Naive thymus-derived CD4-positive, alpha-beta T cell (primary cell): ENCODE results near the gene ADD3. TPM values are rescaled to one million over a fixed set of nuclear protein-coding genes. Genes with fewer than 3 reads are reported as not detected.
A peak's percentile ranks its signal among the peaks of the same experiment; 100 is the strongest.

Experiments used
- ATAC-seq: fragments of 150-1000 bp; cut with Tn5 transposase; 2 replicates; pipeline ENCODE4 v1.10.0; 2021; ENCODE audit warnings: mild to moderate bottlenecking, moderate library complexity
- CTCF ChIA-PET: fragments of 350-600 bp; sonication (Branson Sonifier 250); formaldehyde crosslinking; loops from one replicate; lab custom pipeline; 2021; ENCODE audit warnings: antibody characterized with exemption; lab: Charles Lee
- POLR2A ChIA-PET: fragments of 350-600 bp; sonication (Branson Sonifier 250); formaldehyde crosslinking; loops from one replicate; lab custom pipeline; 2021; ENCODE audit warnings: antibody characterized with exemption, inconsistent platforms; lab: Charles Lee
- DNase-seq, 9 donors: peaks; one replicate each; pipeline versions ENCODE4 v3.0.0 to v3.0.0-alpha.2; 2020 to 2022; ENCODE audit warnings: mixed read lengths in 1 of 9
- H3K27ac ChIP-seq: one replicate; pipeline ENCODE4 v1.7.0; 2013; ENCODE audit warnings: mild to moderate bottlenecking, low read depth, low read length, moderate library complexity
- H3K27me3 ChIP-seq, 2 donors: one replicate each; pipeline ENCODE4 v1.7.0; 2013; ENCODE audit warnings: low read length in 2 of 2, mild to moderate bottlenecking in 2 of 2, moderate library complexity in 2 of 2; ENCODE audit not compliant: control insufficient read depth in 2 of 2, insufficient read depth in 2 of 2
- H3K36me3 ChIP-seq, 3 experiments: 1 replicate in 2 of 3; 2 replicates in 1 of 3; pipeline ENCODE4 v1.7.0; 2013; ENCODE audit warnings: low read length in 3 of 3, mild to moderate bottlenecking in 3 of 3, moderate library complexity in 1 of 3; ENCODE audit not compliant: insufficient read depth in 3 of 3, control insufficient read depth in 2 of 3
- H3K4me1 ChIP-seq, 2 donors: one replicate each; pipeline ENCODE4 v1.7.0; 2013; ENCODE audit warnings: low read length in 2 of 2, mild to moderate bottlenecking in 2 of 2, moderate library complexity in 1 of 2; ENCODE audit not compliant: control insufficient read depth in 2 of 2, insufficient read depth in 2 of 2
- H3K4me3 ChIP-seq: 2 replicates; pipeline ENCODE4 v1.7.0; 2013; ENCODE audit warnings: mild to moderate bottlenecking, low read length
- H3K9me3 ChIP-seq, 3 experiments: 1 replicate in 2 of 3; 2 replicates in 1 of 3; pipeline ENCODE4 v1.7.0; 2013; ENCODE audit warnings: low read length in 3 of 3; ENCODE audit not compliant: control insufficient read depth in 2 of 3
- H3K27ac Mint-ChIP-seq, 9 donors: one replicate each; pipeline ENCODE4 v1.8.0; 2020 to 2022; ENCODE audit warnings: mixed read lengths in 9 of 9, mild to moderate bottlenecking in 8 of 9, moderate library complexity in 5 of 9, inconsistent platforms in 2 of 9
- H3K27me3 Mint-ChIP-seq, 5 donors: one replicate each; pipeline ENCODE4 v1.8.0; 2021 to 2022; ENCODE audit warnings: mixed read lengths in 5 of 5, mild to moderate bottlenecking in 1 of 5
- H3K36me3 Mint-ChIP-seq, 5 donors: one replicate each; pipeline ENCODE4 v1.8.0; 2020 to 2022; ENCODE audit warnings: mixed read lengths in 5 of 5, mild to moderate bottlenecking in 3 of 5, inconsistent platforms in 1 of 5
- H3K4me1 Mint-ChIP-seq, 7 donors: one replicate each; pipeline ENCODE4 v1.8.0; 2020 to 2022; ENCODE audit warnings: mixed read lengths in 7 of 7, mild to moderate bottlenecking in 3 of 7, inconsistent platforms in 1 of 7
- H3K4me3 Mint-ChIP-seq, 10 donors: one replicate each; pipeline ENCODE4 v1.8.0; 2020 to 2022; ENCODE audit warnings: mild to moderate bottlenecking in 10 of 10, mixed read lengths in 10 of 10, moderate library complexity in 6 of 10, inconsistent platforms in 2 of 10
- H3K9me3 Mint-ChIP-seq, 11 donors: one replicate each; pipeline ENCODE4 v1.8.0; 2020 to 2022; ENCODE audit warnings: mixed read lengths in 11 of 11, mild to moderate bottlenecking in 4 of 11, inconsistent platforms in 1 of 11, moderate library complexity in 1 of 11
- intact Hi-C, 2 donors: fragments of 100-400 bp; cut with micrococcal nuclease; formaldehyde crosslinking; loops; one replicate each; pipeline ENCODE4 v1.15.1; 2023
- polyA plus RNA-seq, 2 donors: library from polyadenylated mRNA; unstranded; fragments of 300-500 nt; fragmentation: Illumina TruSeq; gene quantifications; one replicate each; pipeline ENCODE4 v1.2.3, GENCODE V29; 2021
- total RNA-seq, 6 experiments: library from RNA in 5 of 6; stranded (reverse) in 5 of 6; gene quantifications; 1 replicate in 5 of 6; 2 replicates in 1 of 6; pipeline ENCODE4 v1.2.3 and lab custom pipeline; 2021 to 2026

The ADD3 gene
- total and polyA plus RNA-seq, 7 experiments from 2014 or later = 281 to 535 (median 450) TPM

GRCh38 chr10:110017907-110018306 is 10.1 kb downstream of the ADD3 start:
- Histone ChIP-seq H3K27me3 (no peaks in the 10 kb centered on the region), H3K27ac (no peak overlapping the region), H3K4me3 (no peak overlapping the region), H3K9me3 (no peaks in the 10 kb centered on the region), H3K36me3 (peaks cover 0 to 3% (median 0%) of the 10 kb centered on the region in 3 experiments), H3K4me1 (peaks cover 40 to 65% of the 10 kb centered on the region in 2 donors)
- ChIA-PET POLR2A (interaction anchor here (1.1 to 1.3 kb wide), 3 partner anchors 9 to 32 kb away, joined by 3 to 4 read pairs (median 4); no protein-coding TSS in a partner anchor), CTCF (interaction anchor here (1.3 kb wide), 1 partner anchor 126 kb away, joined by 3 read pairs; no protein-coding TSS in a partner anchor)
- peaks cover 6 to 24% (median 8%) of the 10 kb centered on the region in 5 donors for H3K36me3 Mint-ChIP-seq
- H3K4me3 Mint-ChIP-seq = peak overlapping the region in 8 of 10 donors; percentile 2 to 70 (median 58)
- DNase-seq (no peak), ATAC-seq (no peak)
- peak overlapping the region in 4 of 9 donors; percentile 30 to 79 (median 62) for H3K27ac Mint-ChIP-seq
- intact Hi-C loops = loop anchor here in 1 of 2 donors (2.0 kb wide), 1 partner anchor 39 kb away; no protein-coding TSS in a partner anchor
- peaks cover 64 to 96% (median 83%) of the 10 kb centered on the region in 7 donors for H3K4me1 Mint-ChIP-seq
- H3K9me3 Mint-ChIP-seq = no peaks in the 10 kb centered on the region
- H3K27me3 Mint-ChIP-seq = no peaks in the 10 kb centered on the region

- Mint-ChIP-seq H3K4me3 (peak overlapping the region in 8 of 10 donors; percentile 6 to 64 (median 32)), H3K27ac (peak overlapping the region in 7 of 9 donors; percentile 3 to 71 (median 39)), H3K27me3 (no peaks in the 10 kb centered on the region), H3K4me1 (peaks cover 63 to 96% (median 88%) of the 10 kb centered on the region in 7 donors), H3K36me3 (peaks cover 8 to 24% (median 13%) of the 10 kb centered on the region in 5 donors), H3K9me3 (peaks cover 0 to 2% (median 0%) of the 10 kb centered on the region in 11 donors)
- Histone ChIP-seq H3K36me3 (peaks cover 0 to 3% (median 0%) of the 10 kb centered on the region in 3 experiments), H3K27ac (no peak overlapping the region), H3K9me3 (no peaks in the 10 kb centered on the region), H3K27me3 (no peaks in the 10 kb centered on the region), H3K4me3 (no peak overlapping the region), H3K4me1 (peaks cover 38 to 59% of the 10 kb centered on the region in 2 donors)
- no peak for DNase-seq
- POLR2A ChIA-PET = interaction anchor here (0.8 kb wide), 1 partner anchor 10 kb away, joined by 4 read pairs; no protein-coding TSS in a partner anchor
- intact Hi-C loops = loop anchor here in 1 of 2 donors (2.0 kb wide), 1 partner anchor 17 kb away; no protein-coding TSS in a partner anchor
- CTCF ChIA-PET = no interaction called here
- ATAC-seq = no peak
Observed at GRCh38 chr10:110020265-110020664, 12.5 kb downstream of the ADD3 start.

DNA sequence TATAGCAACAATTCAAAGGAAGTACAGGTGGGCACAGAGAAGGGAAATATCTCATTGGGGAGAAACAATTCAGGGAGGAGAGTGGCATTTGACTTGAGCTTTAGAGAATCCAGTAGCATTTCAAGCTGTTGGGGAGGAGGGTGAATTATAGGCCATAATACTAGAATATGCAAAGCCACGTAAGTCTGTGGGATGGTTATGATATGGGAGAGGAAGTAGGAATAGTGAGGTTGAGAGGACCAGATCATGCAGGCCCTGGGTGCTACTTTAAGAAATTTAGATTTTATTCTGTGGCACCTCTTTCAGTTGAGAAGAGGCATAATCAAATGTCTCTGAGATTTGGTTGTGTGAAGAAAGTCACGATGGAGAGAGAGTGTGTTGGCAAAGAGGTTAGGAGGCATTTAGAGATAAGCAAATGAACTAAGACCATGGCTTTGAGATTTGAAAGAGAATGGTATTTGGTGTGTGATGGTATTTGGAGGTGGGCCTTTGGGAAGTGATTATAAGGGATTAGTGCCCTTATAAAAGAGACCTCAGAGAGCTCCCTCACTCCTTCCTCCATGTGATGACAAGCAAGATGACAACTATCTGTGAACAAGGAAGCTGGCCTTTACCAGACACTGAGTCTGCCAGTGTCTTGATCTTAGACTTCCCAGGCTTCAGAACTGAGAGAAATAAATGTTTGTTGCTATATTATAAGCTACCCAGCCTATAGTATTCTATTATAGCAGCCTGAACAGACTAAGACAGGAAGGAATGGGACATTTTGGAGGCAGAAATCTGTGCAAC is 15.1 kb downstream of the ADD3 start:
- intact Hi-C loops = loop anchor here in 1 of 2 donors (1.0 kb wide), 1 partner anchor 13 kb away; no protein-coding TSS in a partner anchor
- POLR2A ChIA-PET = interaction anchor here (1.1 to 1.2 kb wide), 2 partner anchors 9 to 11 kb away, joined by 3 to 5 read pairs; no protein-coding TSS in a partner anchor
- Mint-ChIP-seq H3K4me1 (peaks cover 54 to 94% (median 86%) of the 10 kb centered on the region in 7 donors), H3K36me3 (peaks cover 8 to 25% (median 13%) of the 10 kb centered on the region in 5 donors), H3K9me3 (peaks cover 0 to 2% (median 0%) of the 10 kb centered on the region in 11 donors), H3K27ac (peak overlapping the region in 8 of 9 donors; percentile 9 to 89 (median 36)), H3K27me3 (no peaks in the 10 kb centered on the region), H3K4me3 (peak overlapping the region in 9 of 10 donors; percentile 23 to 70 (median 44))
- Histone ChIP-seq H3K9me3 (no peaks in the 10 kb centered on the region), H3K27me3 (no peaks in the 10 kb centered on the region), H3K36me3 (peaks cover 0 to 3% (median 0%) of the 10 kb centered on the region in 3 experiments), H3K27ac (no peak overlapping the region), H3K4me3 (no peak overlapping the region), H3K4me1 (peaks cover 21 to 44% of the 10 kb centered on the region in 2 donors)
- DNase-seq = no peak
- CTCF ChIA-PET = interaction anchor here (0.6 kb wide), 1 partner anchor 47 kb away, joined by 3 read pairs; no protein-coding TSS in a partner anchor
- peak; percentile 38 for ATAC-seq

- Mint-ChIP-seq H3K27ac (peak overlapping the region in 4 of 9 donors; percentile 9 to 62 (median 38)), H3K27me3 (no peaks in the 10 kb centered on the region), H3K4me1 (peaks cover 54 to 87% (median 81%) of the 10 kb centered on the region in 7 donors), H3K4me3 (peak overlapping the region in 7 of 10 donors; percentile 16 to 71 (median 41)), H3K36me3 (peaks cover 8 to 23% (median 13%) of the 10 kb centered on the region in 5 donors), H3K9me3 (peaks cover 0 to 2% (median 0%) of the 10 kb centered on the region in 11 donors)
- no peak overlapping the region for H3K4me3 ChIP-seq
- DNase-seq = no peak
- no peaks in the 10 kb centered on the region for H3K27me3 ChIP-seq
- CTCF ChIA-PET = interaction anchor here (0.6 kb wide), 1 partner anchor 48 kb away, joined by 3 read pairs; no protein-coding TSS in a partner anchor
- no peak for ATAC-seq
- H3K4me1 ChIP-seq = peaks cover 21 to 38% of the 10 kb centered on the region in 2 donors
- intact Hi-C loops = loop anchor here in 1 of 2 donors (2.0 kb wide), 1 partner anchor 13 kb away; no protein-coding TSS in a partner anchor
- no peaks in the 10 kb centered on the region for H3K9me3 ChIP-seq
- no peak overlapping the region for H3K27ac ChIP-seq
- H3K36me3 ChIP-seq = peaks cover 0 to 3% (median 0%) of the 10 kb centered on the region in 3 experiments
- POLR2A ChIA-PET = interaction anchor here (1.1 kb wide), 1 partner anchor 8 kb away, joined by 5 read pairs; no protein-coding TSS in a partner anchor
Observed at GRCh38 chr10:110023785-110024465, 16.1 kb downstream of the ADD3 start.

DNA sequence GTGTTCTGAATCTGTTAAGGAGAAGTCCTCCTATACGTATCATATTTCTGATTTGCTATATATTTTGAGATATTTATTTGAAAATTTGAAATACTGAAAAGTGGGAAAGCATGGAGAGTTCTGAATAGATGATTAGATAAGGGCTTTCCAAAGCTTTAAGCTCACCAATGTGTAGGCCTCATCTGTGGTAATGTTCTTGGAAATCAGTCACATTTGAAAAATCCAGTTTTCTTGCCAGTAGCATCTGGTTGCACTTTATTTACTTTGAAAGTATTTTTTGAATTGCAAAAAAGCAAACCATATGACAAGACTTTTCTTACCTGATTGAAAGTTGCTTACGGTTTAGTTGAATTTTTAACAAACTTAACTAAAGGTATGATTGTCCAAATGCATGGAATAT is 21.7 kb downstream of the ADD3 start:
- H3K36me3 ChIP-seq = no peaks in the 10 kb centered on the region
- ChIA-PET CTCF (no interaction called here), POLR2A (interaction anchor here (0.6 kb wide), 1 partner anchor 419 kb away, joined by 3 read pairs; no protein-coding TSS in a partner anchor)
- no peaks in the 10 kb centered on the region for H3K27me3 ChIP-seq
- Mint-ChIP-seq H3K36me3 (peaks cover 0 to 12% (median under 1%) of the 10 kb centered on the region in 5 donors), H3K4me1 (peaks cover 33 to 83% (median 77%) of the 10 kb centered on the region in 7 donors), H3K4me3 (no peak overlapping the region), H3K27ac (no peak overlapping the region), H3K27me3 (no peaks in the 10 kb centered on the region), H3K9me3 (no peaks in the 10 kb centered on the region)
- H3K9me3 ChIP-seq = no peaks in the 10 kb centered on the region
- H3K4me3 ChIP-seq = no peak overlapping the region
- peaks cover 11 to 32% of the 10 kb centered on the region in 2 donors for H3K4me1 ChIP-seq
- DNase-seq = no peak
- ATAC-seq = no peak
- no peak overlapping the region for H3K27ac ChIP-seq
- intact Hi-C loops = no loop called here
